SHP77 (cell line): Measurements from ENCODE around the gene FRY.
A peak's percentile ranks its signal among the peaks of the same experiment; 100 is the strongest.
"Not testable (repeated sequence)": the region's sequence is repeated elsewhere in the genome, so short reads cannot be mapped to it uniquely, and the experiment has no call there.

ENCODE experiments used
- DNase-seq, 2 experiments: peaks; one replicate each; lab custom pipeline; 2025; lab: John Stamatoyannopoulos, UW

FRY gene

DNA sequence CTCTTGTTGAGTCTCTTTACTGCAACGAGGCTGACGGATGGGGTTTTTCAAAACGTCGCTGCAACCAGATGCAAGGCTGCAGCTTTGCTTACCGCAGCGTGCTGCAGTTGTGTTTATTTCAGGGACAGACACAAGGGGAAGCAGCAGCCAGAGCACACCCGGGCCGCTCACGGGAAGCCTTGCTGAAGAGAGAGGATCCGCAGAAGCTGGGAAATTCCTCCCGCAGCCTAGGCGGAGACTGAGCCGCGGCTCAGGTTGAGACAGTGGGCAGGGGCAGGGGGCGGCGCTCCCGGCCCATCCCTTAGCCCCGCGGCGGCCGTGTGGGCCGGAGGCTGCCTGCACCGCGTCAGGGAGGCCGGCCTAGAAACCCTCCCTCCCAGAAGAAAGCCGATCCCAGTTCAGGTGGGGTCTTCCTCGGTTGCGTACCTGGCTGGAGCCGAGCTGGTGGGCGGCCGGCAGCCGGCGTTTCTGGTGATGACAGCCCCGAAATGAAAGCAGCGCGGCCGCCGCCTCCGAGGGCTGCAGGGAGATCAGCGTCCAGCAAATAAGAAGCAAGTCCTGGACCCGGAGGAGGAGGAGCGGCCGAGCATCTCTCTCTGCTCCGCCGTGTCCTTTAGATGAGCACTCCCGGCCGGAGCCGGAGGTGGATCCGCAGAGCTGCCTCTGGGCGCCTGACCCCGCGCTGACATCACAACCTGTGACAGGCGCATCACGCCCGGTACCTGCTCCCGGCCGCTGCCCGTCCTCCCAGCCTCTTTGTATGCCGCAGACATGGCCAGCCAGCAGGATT, at the start of gene FRY:
Gene FRY (plus strand): TSS at position 750 of the 790 bp plus-strand sequence. CDS start 22 bp downstream, at position 772.
- peak; percentile 61 to 85 for DNase-seq

DNA sequence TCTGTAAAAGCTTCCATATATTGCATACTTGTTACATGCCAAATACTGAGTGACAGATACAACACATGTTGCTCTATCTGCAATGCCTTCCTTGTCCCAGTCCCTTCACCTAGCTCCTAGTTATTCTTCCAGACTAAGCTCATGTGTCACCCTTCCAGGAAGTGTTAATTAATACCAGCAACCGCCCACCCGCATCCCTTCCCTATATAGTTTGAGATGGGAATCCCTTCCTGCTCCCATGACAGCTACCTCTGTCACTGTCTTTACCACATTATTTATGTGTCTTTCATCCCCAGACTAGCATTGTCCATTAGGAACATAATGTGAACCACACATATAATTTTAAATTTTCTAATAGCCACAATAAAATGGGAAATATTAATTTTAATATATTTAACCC, 49.5 kb upstream of the FRY start:
- DNase-seq, result peak in 1 of 2 experiments; percentile 35

DNA sequence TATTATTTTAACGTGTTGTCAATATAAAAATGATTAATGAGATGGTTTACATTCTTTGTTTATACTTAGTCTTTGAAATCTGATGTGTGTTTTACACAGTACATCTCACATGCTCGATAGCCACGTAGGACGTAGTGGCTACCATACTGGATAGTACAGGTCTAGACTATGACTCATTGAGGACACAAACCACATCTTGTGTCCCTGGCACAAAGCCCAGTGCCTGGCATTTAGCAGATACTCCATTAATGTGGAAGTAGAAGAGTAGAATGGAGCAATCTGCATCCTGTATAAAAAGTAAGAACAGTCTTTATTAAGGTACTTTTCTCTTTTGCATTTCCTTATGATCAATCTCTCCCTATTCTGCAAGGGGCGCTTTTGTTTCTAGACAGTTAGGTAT, 49.0 kb upstream of the FRY start:
- DNase-seq, result peak; percentile 88 to 92

DNA sequence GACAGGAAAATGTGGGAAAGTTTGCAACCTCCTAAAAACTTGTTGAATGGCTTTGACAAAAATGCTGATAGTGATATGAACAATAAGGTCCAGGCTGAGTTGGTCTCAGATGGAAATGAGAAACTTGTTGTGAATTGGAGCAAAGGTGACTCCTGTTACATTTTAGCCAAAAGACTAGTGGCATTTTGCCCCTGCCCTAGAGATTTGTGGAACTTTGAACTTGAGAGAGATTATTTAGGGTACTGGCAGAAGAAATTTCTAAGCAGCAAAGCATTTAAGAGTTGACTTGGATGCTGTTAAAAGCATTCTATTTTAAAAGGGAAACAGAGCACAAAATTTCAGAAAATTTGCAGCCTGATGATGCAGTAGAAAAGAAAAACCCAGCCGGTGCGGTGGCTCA, 47.9 kb upstream of the FRY start:
- not testable (repeated sequence) for DNase-seq

DNA sequence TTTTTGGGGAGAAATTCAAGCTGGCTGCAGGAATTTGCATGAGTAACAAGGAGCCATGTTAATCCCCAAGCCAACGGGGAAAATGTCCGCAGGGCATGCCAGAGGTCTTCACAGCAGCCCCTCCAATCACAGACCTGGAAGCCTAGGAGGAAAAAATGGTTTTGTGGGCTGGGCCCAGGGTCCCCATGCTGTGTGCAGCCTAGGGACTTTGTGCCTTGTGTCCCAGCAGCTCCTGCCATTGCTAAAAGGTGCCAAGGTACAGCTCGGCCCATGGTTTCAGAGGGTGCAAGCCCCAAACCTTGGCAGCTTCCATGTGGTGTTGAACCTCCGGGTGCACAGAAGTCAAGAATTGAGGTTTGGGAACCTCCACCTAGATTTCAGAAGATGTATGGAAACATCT, 47.2 kb upstream of the FRY start:
- DNase-seq, result not testable (repeated sequence)

DNA sequence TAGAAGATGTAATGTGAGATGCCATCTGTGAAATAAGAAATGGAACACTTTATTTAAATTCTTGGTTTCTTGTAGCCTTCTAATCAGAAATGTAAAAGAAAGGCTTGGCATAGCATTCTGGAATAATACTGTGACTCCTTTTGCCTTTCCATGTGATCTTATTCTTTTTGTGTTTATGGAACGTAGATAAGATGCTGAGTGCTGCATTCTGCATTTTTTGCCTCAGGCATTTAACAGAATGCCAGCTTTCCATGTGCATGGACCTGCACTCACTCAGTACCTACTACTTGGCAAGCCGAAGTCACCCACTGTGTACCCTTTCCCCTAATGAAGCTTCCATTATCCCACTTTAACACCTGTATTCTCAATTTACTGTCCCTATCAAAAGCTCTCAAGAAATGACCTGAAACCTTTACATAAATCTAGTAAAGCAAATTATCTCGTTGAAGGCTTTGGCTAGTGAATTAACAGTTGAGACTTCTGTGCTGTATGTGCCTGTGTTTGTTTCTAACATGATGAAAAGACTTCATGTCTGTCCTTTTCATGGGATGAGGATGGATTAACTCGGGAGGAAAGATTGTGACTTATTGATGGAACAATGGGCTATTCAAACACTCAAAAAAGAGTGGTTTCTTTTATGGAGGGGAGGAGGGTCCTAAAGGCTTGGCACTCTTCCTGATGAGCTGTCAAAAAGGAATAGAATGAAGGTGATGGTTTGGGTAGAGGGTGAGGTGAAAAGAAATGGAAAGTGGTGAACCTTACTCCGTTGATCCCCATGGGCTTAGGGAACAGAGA, 44.7 kb upstream of the FRY start:
- no peak for DNase-seq

DNA sequence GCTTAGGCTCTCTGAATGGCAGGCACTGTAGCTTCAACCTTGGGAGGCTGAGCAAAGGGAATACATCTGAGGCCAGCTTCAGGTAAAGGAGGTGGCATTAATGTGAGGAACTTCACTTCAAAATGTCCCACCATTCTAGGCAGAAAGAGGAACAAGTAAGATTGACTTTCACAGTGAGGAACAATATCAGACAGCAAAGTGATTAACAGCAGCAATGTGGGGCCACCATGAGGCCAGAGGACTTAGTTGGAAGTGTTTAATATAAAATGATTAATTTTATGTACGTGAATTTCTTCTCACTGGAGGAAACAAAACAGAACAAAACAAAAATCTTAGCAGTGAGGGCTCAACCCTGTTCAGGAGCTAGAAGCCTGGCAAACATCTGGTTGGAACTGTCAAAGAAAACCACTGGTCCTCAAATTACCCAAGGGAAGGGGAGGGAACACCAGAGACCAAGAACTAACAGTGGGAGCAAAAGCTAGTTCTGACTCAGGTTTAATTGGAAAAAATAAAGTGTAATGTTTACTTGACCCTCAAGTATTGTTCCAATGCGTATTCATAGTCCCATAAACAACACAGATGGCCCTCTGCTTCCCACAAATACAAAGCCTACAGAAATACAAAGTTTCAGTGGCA, 43.9 kb upstream of the FRY start:
- DNase-seq, result no peak

DNA sequence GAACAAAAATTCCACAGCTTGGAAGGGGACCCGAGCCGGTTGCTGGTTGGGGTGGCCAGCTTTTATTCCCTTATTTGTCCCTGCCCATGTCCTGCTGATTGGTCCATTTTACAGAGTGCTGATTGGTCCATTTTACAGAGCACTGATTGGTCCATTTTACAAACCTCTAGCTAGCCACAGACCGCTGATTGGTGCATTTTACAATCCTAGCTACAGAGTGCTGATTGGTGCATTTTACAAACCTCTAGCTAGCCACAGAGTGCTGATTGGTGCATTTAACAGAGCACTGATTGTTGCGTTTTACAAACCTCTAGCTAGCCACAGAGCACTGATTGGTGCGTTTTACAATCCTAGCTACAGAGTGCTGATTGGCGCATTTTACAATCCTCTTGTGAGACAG, 37.2 kb upstream of the FRY start:
- DNase-seq, result not testable (repeated sequence)

DNA sequence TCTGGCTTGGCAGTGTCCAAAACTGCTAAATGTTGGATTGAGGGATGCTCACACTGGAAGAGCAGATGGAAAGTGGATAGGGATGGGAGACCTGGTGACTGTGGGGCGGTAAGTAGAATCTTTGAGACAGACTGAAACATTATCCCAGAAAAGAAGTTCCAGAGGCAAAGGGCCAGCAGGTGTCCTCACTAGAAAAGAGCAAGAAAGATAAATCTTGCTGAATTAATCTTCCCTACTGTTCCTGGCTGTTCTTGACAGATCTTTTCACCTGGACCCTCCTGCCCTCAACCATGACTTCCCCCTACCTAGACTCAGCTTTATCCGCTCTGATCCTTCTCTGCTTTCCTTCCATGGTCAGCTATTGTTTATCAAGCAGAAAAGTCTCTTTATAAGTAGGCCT, 35.0 kb upstream of the FRY start:
- DNase-seq, result no peak

DNA sequence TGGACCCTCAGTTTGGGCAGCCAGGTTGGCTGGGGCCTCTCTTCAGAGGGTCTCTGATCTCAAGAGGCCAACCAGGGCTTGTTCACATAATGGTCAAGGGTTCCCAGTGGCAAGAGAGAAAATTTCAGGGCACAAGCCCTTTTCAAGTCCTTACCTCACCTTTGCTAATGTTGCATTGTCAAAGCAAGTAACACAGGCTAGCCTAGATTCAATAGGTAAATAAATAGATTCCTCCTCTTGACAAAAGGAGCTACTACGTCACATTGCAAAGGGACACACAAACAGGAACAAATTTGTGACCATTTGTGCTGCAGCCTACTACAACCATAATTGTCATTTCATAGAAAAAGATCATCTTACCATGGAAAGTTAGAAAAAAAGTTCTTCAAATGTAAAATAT, 33.9 kb upstream of the FRY start:
- no peak for DNase-seq

DNA sequence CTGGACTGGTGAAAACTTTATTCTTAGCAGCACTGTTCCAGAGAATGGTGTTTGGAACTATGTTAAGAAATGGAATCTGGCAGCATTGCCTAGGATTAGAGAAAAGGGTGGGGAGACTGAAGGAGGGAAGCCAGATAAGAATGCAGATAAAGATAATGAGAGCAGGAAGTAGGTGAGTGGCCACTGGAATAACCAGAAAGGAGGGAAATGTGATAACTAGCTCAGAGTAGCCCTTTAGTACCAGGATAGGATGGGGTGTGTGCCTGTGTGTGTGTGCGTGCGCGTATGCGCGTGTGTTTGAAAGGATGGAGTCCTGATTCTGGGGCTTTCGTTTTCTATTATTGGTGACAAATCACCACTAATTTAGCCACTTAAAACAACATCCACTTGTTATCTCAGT, 33.4 kb upstream of the FRY start:
- no peak for DNase-seq

DNA sequence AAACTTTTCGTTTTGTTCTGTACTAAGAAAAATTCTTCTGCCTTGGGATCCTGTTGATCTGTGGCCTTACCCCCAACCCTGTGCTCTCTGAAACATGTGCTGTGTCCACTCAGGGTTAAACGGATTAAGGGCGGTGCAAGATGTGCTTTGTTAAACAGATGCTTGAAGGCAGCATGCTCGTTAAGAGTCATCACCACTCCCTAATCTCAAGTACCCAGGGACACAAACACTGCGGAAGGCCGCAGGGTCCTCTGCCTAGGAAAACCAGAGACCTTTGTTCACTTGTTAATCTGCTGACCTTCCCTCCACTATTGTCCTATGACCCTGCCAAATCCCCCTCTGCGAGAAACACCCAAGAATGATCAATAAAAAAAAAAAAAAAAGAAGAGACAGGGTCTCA, 30.8 kb upstream of the FRY start:
- not testable (repeated sequence) for DNase-seq

DNA sequence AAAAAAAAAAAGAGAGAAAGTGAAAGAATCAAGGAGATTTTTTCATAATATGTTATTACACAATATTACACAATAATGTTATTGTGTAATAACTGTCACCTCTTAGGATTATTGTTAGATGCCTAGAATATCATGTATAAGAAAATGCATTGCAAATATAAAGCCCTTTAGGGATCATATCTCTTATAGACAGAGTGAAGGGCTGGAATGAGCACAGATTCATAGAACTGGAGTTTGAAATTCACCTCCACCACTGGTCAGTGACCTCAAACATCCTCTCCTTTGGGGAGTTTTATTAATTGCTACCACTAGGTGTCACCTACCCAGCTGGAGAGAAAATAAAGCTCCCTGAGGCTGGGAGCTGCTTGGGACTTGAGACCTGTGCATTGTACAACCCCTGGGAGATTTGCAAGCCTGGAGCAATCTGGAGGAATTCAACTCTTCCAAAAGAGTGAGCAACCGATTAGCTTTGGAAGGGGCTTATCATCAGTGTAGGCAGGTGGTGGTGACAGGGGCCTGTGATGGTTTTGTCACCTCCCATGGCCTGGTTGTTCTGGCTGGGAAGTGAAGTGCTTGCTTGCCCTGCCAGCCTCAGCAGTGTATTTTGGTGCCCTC, 30.3 kb upstream of the FRY start:
- DNase-seq, result peak; percentile 16 to 49

DNA sequence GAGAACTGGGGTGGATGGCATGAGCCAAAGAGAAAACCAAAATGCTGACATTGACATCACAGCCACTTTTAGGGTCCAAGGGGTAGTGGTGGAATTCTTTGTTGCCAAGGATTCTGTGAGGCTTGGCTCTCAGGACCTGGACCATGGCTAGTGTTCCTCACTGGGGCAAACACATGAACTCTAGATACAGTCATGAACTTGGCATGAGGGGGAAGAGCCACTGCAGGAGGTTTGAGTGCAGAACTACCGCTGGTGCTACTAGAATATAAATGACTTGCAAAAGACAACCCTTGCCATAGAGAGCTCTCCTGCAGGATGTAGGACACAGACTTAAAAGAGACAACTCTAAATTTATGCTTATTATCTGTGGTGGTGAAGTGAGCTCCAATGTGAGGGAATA, 29.8 kb upstream of the FRY start:
- no peak for DNase-seq

DNA sequence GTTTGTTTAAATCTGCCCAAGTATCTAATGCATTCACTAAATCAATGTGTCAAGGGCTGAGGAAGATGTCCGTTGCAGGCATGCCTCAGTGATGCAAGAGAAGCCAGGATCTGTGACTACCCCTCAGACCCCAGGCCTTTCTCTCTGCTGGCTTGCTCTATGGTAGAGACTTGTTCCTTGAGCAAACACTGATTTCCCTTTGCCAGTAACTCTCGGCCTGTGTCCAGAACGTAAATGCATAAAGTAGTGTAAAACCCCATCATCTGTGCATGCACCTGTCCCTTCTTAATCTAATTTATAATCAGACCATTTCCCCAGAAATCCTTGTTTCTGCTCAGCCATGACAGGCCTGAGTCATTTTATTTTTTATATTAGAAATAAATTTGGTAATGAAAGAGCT, 28.7 kb upstream of the FRY start:
- DNase-seq, result no peak

DNA sequence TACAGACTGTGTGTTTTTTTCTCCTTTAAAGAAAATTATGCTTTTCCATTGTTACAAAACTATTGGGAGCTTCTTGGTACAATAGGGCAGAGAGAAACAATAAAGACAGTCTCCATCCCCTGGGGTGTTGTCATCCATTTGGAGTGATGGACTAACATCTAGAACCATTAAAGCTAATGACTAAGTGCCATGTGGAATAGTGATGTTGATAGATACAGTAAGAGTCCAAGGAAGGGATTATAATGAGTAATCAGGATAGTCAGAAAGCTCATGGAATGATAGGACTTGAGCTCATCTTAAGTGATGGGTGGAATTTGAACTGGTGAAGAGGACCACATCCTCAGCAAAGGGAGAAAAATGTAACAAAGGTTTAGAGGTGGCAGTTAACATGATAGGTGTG, 24.1 kb upstream of the FRY start:
- no peak for DNase-seq

DNA sequence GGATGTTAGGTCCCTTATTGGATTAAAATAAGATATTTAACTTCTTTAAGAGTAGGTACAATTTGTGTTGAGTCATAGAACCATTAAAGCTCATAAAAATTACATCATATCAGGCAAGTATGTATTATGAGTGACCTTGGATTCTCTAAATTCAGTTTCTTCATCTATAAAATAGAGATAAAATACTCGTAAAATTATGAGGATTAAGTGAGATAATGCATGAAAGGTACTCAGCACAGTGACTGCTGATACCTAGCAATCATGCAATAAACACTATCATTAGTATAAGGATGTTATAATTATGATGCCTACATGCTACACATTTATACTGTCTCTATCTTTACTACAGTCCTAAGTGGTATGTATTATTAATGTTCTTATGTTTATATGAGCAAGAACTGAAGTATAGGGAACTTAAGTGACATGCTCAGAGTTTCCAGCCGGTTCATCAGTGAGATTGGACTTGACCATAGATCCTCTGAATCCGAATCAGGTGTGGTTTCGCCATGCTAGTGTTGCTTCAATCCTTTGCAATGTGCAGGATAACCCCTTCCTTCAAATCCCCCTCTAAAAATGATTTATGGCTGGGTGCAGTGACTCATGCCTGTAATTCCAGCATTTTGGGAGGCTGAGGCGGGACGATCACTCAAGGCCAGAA, 22.9 kb upstream of the FRY start:
- no peak for DNase-seq

DNA sequence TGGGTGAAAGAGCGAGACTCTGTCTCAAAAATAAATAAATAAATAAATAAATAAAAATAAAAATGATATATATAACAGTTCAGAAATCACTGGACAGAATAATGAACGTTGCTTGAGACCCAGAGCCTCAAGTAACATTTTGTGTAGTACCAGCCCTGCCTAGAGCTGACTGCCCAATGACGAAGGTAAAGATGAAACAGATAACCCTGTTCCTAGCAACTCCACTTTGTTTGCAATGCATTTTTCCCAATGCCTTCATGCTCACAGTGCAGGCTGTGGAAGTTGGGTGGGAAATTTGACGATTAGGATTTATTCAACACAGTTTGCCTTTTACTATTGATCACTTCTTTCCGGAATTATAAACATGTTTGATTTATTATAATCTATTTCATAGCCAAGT, 22.2 kb upstream of the FRY start:
- no peak for DNase-seq

DNA sequence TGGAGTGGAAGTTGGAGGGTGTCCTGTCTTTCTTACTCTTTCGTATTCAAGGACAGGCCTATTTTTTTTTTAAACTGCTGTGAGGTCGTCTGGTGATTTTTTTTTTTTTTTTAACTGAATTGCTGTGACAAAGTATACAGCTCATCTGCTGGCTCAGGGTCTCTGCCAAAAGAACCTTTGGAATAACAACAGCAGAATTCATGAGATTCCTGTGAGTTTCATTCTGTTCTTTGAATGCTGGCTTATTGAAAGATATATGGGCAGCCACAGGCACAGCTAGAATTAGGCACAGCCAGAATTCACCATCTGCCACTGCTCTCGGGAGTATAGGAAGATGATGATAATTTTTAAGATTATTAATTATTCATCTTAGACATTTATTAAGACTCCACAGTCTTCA, 21.4 kb upstream of the FRY start:
- DNase-seq, result no peak

DNA sequence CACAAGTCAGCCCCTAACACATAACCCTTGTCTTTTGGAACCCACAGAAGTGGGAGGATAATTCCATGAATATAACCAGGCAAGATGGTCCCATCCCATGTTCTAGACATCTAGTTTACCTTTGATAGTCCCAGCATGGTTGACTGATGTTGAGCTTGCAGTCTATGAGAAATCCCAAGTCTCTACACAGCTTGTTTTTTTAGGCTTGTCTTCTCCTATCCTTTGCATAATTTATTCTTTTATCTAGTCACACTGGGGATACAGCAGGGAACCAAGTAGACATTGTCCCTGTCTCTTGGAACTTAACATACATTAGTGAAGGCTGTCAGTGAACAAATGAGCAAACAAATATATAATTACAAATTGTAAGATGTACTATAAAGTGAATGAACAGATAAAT, 19.6 kb upstream of the FRY start:
- no peak for DNase-seq

DNA sequence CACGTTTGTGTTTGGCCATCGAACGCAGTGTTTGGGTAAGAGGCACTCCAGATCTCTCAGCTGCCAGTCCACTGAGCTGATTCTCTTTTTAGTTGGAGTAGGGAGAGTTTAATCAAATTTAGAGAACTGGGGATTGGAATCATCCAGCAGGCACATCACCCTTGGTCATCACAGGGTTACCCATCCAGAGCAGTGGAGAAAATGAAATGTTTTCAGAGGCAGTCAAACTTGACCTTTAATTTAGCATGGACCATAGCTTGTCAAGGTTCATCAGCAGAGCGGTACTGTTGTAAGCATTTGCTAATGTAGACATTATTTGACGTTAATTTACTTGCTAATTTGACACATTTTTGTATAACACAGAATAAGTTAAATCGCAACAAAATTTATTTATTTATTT, 18.4 kb upstream of the FRY start:
- no peak for DNase-seq

DNA sequence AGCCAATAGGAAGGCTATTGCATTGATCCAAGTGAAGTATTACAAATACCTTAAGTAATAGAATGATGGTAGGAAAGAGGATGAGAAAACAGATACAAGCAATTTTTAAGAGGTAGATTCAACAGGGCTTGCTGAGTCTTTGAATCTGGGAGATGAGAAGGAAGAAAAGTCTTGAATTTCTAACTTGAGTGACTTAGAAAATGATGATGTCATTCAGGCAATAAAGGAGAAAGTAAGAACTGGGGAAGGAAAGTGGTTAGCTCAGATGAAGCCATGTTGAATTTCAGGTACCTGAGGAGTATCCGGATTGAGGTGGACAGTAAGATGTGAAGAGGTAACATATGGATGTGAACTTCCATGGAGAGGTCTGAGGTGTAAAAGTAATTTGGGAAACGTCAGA, 15.5 kb upstream of the FRY start:
- DNase-seq, result no peak
